ENCODE data around the gene C6orf163. TPM values are rescaled to one million over a fixed set of nuclear protein-coding genes. Genes with fewer than 3 reads are reported as not detected.

C6orf163 gene
- total and polyA plus RNA-seq, 2 of the 13 experiments (the other 11 are each of a cell fraction or from before 2014, with no cell fraction given): 0.62 to 1.8 TPM

DNA sequence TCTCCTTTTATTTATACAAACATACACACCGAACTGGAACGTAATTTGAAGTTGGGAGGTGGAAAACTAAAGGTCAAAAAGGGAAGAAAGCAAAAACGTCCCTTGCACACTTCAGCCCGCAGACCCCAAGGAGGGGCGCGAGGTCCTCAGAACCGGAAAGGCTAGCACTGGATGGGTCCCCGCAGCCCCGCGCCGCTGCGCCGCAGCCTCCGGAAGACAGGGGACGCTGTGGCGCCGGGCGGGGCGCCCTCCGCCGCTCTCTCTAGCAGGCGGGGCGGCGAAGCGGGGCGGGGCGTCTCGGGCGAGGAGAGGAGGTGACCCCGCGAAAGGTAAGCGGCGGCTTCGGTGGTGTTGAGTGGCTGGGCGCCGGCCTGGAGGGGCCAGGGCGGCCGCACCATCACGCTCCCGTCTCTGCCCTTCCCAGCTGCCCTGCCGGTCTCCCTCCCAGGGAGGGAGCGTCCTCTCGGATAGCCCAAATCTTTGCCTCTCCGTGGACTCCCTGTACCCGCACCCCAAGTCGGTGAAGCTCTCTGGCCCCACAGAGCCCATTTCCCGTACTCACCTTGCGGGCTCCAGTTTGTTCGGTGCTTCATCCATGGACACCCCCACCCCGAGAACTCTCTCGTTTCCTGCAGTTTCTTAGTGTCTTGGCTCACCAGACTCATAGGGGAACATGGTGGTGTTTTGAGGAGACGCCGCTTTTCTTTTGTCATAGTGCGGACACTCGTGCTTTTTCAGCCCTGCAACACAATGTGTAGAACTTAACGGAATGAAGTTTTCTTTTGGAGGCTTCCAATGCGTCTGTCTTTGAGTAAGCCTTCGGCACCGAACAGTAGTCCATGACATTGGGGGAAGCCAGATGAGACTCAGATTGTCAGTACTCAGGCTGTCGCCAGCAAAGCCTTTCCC, 22.1 kb upstream of the C6orf163 start, which contains the start of gene SMIM8 (continued):
- no peak; the same call in 1 of the 2 replicates for TF ChIP-seq ZZZ3 (CRISPR knock-in tag; IDR thresholded peaks at IDR 0.05; ENCODE audit: borderline replicate concordance)
- TF ChIP-seq, protein P1, sequence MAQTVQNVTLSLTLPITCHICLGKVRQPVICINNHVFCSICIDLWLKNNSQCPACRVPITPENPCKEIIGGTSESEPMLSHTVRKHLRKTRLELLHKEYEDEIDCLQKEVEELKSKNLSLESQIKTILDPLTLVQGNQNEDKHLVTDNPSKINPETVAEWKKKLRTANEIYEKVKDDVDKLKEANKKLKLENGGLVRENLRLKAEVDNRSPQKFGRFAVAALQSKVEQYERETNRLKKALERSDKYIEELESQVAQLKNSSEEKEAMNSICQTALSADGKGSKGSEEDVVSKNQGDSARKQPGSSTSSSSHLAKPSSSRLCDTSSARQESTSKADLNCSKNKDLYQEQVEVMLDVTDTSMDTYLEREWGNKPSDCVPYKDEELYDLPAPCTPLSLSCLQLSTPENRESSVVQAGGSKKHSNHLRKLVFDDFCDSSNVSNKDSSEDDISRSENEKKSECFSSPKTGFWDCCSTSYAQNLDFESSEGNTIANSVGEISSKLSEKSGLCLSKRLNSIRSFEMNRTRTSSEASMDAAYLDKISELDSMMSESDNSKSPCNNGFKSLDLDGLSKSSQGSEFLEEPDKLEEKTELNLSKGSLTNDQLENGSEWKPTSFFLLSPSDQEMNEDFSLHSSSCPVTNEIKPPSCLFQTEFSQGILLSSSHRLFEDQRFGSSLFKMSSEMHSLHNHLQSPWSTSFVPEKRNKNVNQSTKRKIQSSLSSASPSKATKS (CRISPR knock-in tag; IDR thresholded peaks at IDR 0.05): no peak
- TF ChIP-seq ZNF30 (CRISPR knock-in tag; IDR thresholded peaks at IDR 0.05): 0 out of 2 replicates have a peak, but pooled peaks have one; percentile 27
- TF ChIP-seq, protein P2, sequence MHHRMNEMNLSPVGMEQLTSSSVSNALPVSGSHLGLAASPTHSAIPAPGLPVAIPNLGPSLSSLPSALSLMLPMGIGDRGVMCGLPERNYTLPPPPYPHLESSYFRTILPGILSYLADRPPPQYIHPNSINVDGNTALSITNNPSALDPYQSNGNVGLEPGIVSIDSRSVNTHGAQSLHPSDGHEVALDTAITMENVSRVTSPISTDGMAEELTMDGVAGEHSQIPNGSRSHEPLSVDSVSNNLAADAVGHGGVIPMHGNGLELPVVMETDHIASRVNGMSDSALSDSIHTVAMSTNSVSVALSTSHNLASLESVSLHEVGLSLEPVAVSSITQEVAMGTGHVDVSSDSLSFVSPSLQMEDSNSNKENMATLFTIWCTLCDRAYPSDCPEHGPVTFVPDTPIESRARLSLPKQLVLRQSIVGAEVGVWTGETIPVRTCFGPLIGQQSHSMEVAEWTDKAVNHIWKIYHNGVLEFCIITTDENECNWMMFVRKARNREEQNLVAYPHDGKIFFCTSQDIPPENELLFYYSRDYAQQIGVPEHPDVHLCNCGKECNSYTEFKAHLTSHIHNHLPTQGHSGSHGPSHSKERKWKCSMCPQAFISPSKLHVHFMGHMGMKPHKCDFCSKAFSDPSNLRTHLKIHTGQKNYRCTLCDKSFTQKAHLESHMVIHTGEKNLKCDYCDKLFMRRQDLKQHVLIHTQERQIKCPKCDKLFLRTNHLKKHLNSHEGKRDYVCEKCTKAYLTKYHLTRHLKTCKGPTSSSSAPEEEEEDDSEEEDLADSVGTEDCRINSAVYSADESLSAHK (CRISPR knock-in tag; IDR thresholded peaks at IDR 0.05; ENCODE audit: borderline replicate concordance): no peak
- TF ChIP-seq FOXK1 (CRISPR knock-in tag; IDR thresholded peaks at IDR 0.05; ENCODE audit: borderline replicate concordance, low read depth): peak; percentile 48; the same call in 1 of the 2 replicates
- TF ChIP-seq ZNF616 (CRISPR knock-in tag; IDR thresholded peaks at IDR 0.05; ENCODE audit: low read depth): no peak
- 0 out of 2 replicates have a peak, but pooled peaks have one; percentile 18 for TF ChIP-seq ZFP62 (CRISPR knock-in tag; IDR thresholded peaks at IDR 0.05)
- TF ChIP-seq HOXA9 (CRISPR knock-in tag; IDR thresholded peaks at IDR 0.05; ENCODE audit: borderline replicate concordance): no peak
- TF ChIP-seq HCFC1 (IDR thresholded peaks at IDR 0.05; ENCODE audit: low read depth, low read length): no peak; the same call in 1 of the 2 replicates
- TF ChIP-seq NFE2L2 (IDR thresholded peaks at IDR 0.05; ENCODE audit: low read length): no peak
- TF ChIP-seq RORA (CRISPR knock-in tag; IDR thresholded peaks at IDR 0.05): no peak
- TF ChIP-seq, protein P3, sequence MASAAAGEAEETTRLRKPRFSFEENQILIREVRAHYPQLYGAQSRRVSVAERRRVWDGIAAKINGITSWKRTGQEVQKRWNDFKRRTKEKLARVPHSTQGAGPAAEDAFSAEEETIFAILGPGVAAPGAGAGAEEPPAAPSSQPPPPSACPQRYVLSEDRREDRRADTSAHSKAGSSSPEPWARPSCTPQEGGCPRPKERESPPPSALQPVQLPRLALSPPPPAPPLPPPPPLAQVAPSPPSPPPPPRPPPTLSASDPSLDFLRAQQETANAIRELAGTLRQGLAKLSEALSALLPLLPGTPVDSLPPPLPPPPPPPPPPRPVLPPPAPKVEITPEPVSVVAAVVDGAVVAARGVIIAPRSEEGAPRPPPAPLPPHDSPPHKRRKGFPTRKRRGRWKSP (CRISPR knock-in tag; IDR thresholded peaks at IDR 0.05): peak; percentile 65; the same call in 1 of the 2 replicates
- TF ChIP-seq, protein P4, sequence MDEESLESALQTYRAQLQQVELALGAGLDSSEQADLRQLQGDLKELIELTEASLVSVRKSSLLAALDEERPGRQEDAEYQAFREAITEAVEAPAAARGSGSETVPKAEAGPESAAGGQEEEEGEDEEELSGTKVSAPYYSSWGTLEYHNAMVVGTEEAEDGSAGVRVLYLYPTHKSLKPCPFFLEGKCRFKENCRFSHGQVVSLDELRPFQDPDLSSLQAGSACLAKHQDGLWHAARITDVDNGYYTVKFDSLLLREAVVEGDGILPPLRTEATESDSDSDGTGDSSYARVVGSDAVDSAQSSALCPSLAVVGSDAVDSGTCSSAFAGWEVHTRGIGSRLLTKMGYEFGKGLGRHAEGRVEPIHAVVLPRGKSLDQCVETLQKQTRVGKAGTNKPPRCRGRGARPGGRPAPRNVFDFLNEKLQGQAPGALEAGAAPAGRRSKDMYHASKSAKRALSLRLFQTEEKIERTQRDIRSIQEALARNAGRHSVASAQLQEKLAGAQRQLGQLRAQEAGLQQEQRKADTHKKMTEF (CRISPR knock-in tag; IDR thresholded peaks at IDR 0.05): peak; percentile 94
- TF ChIP-seq NR2F6 (IDR thresholded peaks at IDR 0.05): no peak; the same call in 1 of the 2 replicates
- peak; percentile 31; the same call in 1 of the 2 replicates for TF ChIP-seq NR2F6 (CRISPR knock-in tag; IDR thresholded peaks at IDR 0.05)
- TF ChIP-seq CBX1 (IDR thresholded peaks at IDR 0.05; ENCODE audit: low read depth): peak; percentile 94
- TF ChIP-seq ELF3 (CRISPR knock-in tag; IDR thresholded peaks at IDR 0.05): peak; percentile 56
- TF ChIP-seq, protein P5, sequence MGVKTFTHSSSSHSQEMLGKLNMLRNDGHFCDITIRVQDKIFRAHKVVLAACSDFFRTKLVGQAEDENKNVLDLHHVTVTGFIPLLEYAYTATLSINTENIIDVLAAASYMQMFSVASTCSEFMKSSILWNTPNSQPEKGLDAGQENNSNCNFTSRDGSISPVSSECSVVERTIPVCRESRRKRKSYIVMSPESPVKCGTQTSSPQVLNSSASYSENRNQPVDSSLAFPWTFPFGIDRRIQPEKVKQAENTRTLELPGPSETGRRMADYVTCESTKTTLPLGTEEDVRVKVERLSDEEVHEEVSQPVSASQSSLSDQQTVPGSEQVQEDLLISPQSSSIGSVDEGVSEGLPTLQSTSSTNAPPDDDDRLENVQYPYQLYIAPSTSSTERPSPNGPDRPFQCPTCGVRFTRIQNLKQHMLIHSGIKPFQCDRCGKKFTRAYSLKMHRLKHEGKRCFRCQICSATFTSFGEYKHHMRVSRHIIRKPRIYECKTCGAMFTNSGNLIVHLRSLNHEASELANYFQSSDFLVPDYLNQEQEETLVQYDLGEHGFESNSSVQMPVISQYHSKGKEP (CRISPR knock-in tag; IDR thresholded peaks at IDR 0.05): no peak
- TF ChIP-seq NFKB2 (CRISPR knock-in tag; IDR thresholded peaks at IDR 0.05; ENCODE audit: borderline replicate concordance): peak; percentile 90; the same call in 1 of the 2 replicates
- no peak for TF ChIP-seq JUNB (CRISPR knock-in tag; IDR thresholded peaks at IDR 0.05; ENCODE audit: borderline replicate concordance)
- peak; percentile 94 for TF ChIP-seq RFXAP (CRISPR knock-in tag; IDR thresholded peaks at IDR 0.05; ENCODE audit: borderline replicate concordance)
